GM18519 (cell line): ENCODE data around the gene NPPB.

Experiments used
- ATAC-seq: cut with Tn5 transposase; IDR thresholded peaks from one replicate; pipeline ENCODE4 v1.9.1; 2021; ENCODE audit warnings: mild to moderate bottlenecking, moderate library complexity; ENCODE audit not compliant: unreplicated experiment, low FRiP score

The NPPB gene

GRCh38 chr1:11836955-11837766 is 21.6 kb downstream of the NPPB start:
- no peak for ATAC-seq

DNA sequence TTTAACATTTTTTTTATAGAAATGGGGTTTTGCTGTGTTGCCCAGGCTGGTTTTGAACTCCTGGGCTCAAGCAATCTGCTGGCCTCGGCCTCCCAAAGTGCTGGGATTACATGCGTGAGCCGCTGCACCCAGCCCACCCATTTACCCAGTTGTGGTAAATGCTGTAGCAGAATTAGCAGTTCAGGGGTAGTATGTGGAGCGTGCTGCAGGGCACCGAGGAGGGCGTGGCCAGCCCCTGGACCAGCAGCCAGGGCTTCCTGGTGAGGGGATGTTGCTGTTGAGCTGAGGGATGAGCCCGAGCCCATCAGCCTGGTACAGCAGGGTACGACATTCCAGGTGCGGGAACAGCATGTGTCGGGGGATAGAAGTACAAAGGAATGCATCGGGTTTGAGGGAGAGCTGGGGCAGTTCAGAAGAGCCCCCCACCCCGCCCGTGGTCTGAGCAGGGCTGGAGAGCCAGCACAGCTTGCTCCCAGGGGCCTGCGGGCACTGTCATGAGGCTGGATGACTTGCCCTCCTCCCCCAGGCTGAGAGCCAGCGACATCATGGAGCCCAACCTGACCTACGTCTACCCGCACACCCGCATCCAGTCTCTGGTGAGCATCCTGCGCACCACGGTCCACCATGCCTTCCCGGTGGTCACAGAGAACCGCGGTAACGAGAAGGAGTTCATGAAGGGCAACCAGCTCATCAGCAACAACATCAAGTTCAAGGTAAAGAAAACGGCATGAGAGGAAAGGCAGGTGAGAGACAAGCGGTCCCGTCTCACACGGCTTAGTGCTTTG is 23.1 kb downstream of the NPPB start:
- ATAC-seq: no peak

GRCh38 chr1:11833900-11834299 is 24.8 kb downstream of the NPPB start:
- no peak for ATAC-seq

DNA sequence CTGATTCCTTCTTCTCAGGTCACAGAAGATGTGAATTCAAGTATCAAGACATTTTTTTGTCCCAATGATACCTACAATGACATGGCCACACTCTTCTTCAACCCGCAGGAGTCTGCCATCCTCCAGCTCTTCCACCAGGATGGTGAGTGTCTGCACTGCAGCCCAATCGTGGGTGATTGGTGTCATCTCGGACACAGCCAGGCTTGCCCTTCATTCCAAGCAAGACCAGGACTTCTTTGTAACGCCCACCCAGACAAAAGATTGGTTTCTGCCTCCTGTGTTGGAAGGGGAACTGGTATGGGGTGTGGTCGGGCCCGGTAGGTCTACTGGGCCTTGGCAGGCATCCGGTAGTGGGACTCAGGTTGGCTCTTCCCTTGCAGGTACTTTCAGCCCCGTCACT is 25.2 kb downstream of the NPPB start:
- no peak for ATAC-seq

- ATAC-seq: no peak
Observed at GRCh38 chr1:11831945-11832725, 26.6 kb downstream of the NPPB start.

GRCh38 chr1:11828511-11828910 is 30.2 kb downstream of the NPPB start:
- no peak for ATAC-seq

DNA sequence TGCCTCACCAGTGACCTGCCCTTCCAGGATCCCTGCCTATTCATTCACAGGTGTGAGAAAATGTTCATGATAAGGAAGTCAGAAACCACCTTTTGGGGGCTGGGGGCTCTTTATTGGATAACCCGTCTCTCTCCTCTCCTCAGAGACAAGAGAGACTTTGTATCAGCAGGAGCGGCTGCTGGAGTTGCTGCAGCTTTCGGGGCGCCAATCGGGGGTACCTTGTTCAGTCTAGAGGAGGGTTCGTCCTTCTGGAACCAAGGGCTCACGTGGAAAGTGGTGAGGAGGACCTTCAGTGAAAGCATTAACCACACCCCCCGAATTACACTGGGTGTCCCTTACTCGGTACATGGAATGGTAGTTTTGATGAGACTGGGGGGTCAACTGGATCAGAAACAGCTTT is 31.8 kb downstream of the NPPB start:
- ATAC-seq: no peak

- no peak for ATAC-seq
Observed at GRCh38 chr1:11825131-11825530, 33.6 kb downstream of the NPPB start.

DNA sequence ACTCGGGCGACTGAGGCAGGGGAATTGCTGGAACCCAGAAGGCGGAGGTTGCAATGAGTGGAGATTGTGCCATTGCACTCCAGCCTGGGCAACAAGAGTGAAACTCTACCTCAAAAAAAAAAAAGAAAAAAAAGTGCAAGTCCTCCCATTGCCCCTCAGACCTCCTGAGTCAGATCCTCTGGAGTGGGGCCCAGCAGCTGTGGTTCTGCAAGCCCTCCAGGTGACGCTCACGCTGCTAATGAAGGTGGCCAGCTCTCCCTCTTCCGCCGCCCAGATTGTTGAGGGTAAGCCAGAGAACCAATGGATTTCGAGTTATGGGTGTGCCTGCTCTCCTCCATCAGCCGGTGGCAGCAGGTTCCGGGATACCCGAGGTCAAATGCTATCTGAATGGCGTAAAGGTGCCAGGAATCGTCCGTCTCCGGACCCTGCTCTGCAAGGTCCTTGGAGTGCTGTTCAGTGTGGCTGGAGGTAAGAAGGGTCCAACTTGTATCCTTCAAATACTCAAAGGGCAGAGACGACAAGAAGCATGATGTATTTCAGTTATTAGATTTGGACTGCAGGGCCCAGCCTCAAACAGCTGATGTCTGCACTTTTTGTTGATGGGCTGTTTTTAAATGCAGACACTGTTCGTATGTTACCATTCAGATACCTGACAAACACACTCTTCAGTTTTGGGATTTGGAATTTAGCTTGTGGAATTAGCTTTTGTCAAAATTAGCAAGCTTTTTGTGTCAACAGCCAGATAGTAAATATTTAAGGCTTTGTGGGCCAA is 35.2 kb downstream of the NPPB start:
- no peak for ATAC-seq

GRCh38 chr1:11822091-11822490 is 36.7 kb downstream of the NPPB start:
- ATAC-seq: no peak

DNA sequence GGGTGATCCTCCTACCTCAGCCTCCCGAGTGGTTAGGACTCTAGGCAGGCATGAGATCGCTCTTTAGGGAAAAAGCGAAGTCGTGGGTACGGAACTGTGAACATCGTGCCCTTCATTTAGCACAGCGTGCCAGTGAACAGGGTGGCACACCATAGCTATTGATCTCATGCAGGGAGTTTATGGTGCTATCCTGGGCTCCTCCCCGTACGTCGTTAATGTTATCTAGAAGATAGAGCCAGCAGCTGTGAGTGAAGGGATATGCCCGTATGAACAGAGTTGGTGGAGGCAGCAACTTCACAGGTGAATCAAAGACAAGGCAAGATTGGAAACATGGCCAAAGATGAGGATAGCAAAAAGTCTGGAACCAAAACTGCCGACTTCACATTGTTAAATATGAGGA is 41.6 kb downstream of the NPPB start:
- no peak for ATAC-seq

DNA sequence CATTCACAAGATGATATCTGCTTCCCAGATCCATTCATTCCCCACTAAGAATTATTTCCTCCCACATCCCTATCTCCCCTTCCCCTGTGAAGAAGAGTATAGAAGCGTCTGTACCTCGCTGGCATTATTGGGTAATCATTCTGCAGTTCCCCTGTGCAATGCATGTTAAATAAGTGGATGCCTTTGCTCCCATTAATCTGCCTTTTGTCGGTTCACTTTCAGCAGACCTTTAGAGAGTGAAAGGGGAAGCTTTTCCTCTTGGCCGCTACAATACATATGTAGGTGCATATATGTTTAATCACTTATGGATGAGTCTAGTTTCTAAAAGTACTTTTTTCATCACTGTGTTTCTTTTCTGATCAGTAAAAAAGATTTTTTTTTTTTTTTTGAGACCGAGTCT is 45.7 kb downstream of the NPPB start:
- ATAC-seq: no peak
